IMR-90 (cell line): Measurements from ENCODE around the gene KPNA3. TPM values are rescaled to one million over a fixed set of nuclear protein-coding genes. Genes with fewer than 3 reads are reported as not detected.

Experiments
- ATAC-seq: fragments of 200-7000 bp; cut with Tn5 transposase; 2 replicates; pipeline ENCODE4 v1.9.1; 2020; ENCODE audit warnings: low read depth, mild to moderate bottlenecking, moderate library complexity
- BruUV-seq: library from RNA; stranded (reverse); fragments of 400-500 nt; replicated peaks from 2 replicates; lab custom pipeline; 2021; lab: Mats Ljungman, UMichigan
- CTCF ChIA-PET: fragments of 300-600 bp; formaldehyde crosslinking; extraction: SDS; loops from one replicate; lab custom pipeline; 2021; ENCODE audit warnings: antibody characterized with exemption; lab: Yijun Ruan, JAX
- POLR2A ChIA-PET: fragments of 300-600 bp; sonication (Branson Sonifier 250); formaldehyde crosslinking; loops from one replicate; lab custom pipeline; 2022; ENCODE audit warnings: antibody characterized with exemption; ENCODE audit not compliant: unreplicated experiment; lab: Charles Lee
- DNase-seq: peaks from one replicate; pipeline ENCODE4 v3.0.0; 2013
- H2AFZ ChIP-seq: replicated peaks from 2 replicates; pipeline ENCODE3; 2013; ENCODE audit warnings: low read length, mild to moderate bottlenecking; ENCODE audit not compliant: poor library complexity
- H2AK5ac ChIP-seq: 2 replicates; pipeline ENCODE4 v1.6.1; 2013; ENCODE audit warnings: low read depth, low read length, inconsistent platforms
- H2AK9ac ChIP-seq: replicated peaks from 2 replicates; pipeline ENCODE3; 2013; ENCODE audit warnings: mild to moderate bottlenecking, low read depth, low read length, moderate library complexity; ENCODE audit not compliant: poor library complexity
- H2BK120ac ChIP-seq: 2 replicates; pipeline ENCODE4 v1.6.1; 2013; ENCODE audit warnings: low read depth, low read length, inconsistent platforms
- H2BK15ac ChIP-seq: 3 replicates; pipeline ENCODE4 v1.6.1; 2013; ENCODE audit warnings: low read depth, low read length, inconsistent platforms
- H2BK20ac ChIP-seq: 2 replicates; pipeline ENCODE4 v1.6.1; 2013; ENCODE audit warnings: low read depth, mild to moderate bottlenecking, inconsistent platforms, low read length, moderate library complexity
- H2BK5ac ChIP-seq: 2 replicates; pipeline ENCODE4 v1.6.1; 2013; ENCODE audit warnings: mild to moderate bottlenecking, low read depth, low read length, inconsistent platforms; ENCODE audit not compliant: poor library complexity, severe bottlenecking
- H3K14ac ChIP-seq: replicated peaks from 2 replicates; pipeline ENCODE4 v1.6.1; 2013; ENCODE audit warnings: low read depth, low read length, inconsistent platforms
- H3K18ac ChIP-seq: 2 replicates; pipeline ENCODE4 v1.6.1; 2013; ENCODE audit warnings: low read depth, low read length, control low read depth
- H3K23ac ChIP-seq: 2 replicates; pipeline ENCODE4 v1.6.1; 2013; ENCODE audit warnings: low read depth, low read length, inconsistent platforms
- H3K27ac ChIP-seq: 2 replicates; pipeline ENCODE4 v1.5.1; 2013; ENCODE audit warnings: mild to moderate bottlenecking, control low read depth, low read length; ENCODE audit not compliant: insufficient read depth
- H3K27me3 ChIP-seq: 2 replicates; pipeline ENCODE4 v1.6.1; 2013; ENCODE audit warnings: low read length; ENCODE audit not compliant: control insufficient read depth, insufficient read depth
- H3K36me3 ChIP-seq: 2 replicates; pipeline ENCODE4 v1.6.1; 2013; ENCODE audit warnings: low read length, mixed read lengths; ENCODE audit not compliant: control insufficient read depth, insufficient read depth
- H3K4ac ChIP-seq: 2 replicates; pipeline ENCODE4 v1.6.1; 2013; ENCODE audit warnings: low read depth, low read length, inconsistent platforms
- H3K4me1 ChIP-seq: 2 replicates; pipeline ENCODE4 v1.6.1; 2013; ENCODE audit warnings: low read length, mixed read lengths; ENCODE audit not compliant: control insufficient read depth, insufficient read depth
- H3K4me2 ChIP-seq: 2 replicates; pipeline ENCODE4 v1.6.1; 2013; ENCODE audit warnings: low read depth, mild to moderate bottlenecking, control low read depth, low read length, moderate library complexity
- H3K4me3 ChIP-seq: 2 replicates; pipeline ENCODE4 v1.5.1; 2013; ENCODE audit warnings: low read depth, mild to moderate bottlenecking, control low read depth, low read length, moderate library complexity; ENCODE audit not compliant: insufficient read depth
- H3K56ac ChIP-seq: 2 replicates; pipeline ENCODE4 v1.6.1; 2013; ENCODE audit warnings: low read length, inconsistent platforms; ENCODE audit not compliant: insufficient read depth; ENCODE audit errors: extremely low read depth
- H3K79me1 ChIP-seq, 2 experiments: 2 replicates each; pipeline ENCODE4 v1.6.1; 2013; ENCODE audit warnings: low read length in 2 of 2, inconsistent platforms in 1 of 2, low read depth in 1 of 2
- H3K9ac ChIP-seq: 2 replicates; pipeline ENCODE4 v1.6.1; 2013; ENCODE audit warnings: low read depth, low read length, control low read depth
- H3K9me1 ChIP-seq: 2 replicates; pipeline ENCODE4 v1.6.1; 2013; ENCODE audit warnings: low read length, inconsistent platforms; ENCODE audit not compliant: insufficient read depth
- H3K9me3 ChIP-seq: 2 replicates; pipeline ENCODE4 v1.6.1; 2013; ENCODE audit warnings: low read length; ENCODE audit not compliant: control insufficient read depth, insufficient read depth
- H4K20me1 ChIP-seq: 2 replicates; pipeline ENCODE4 v1.6.1; 2013; ENCODE audit warnings: low read length, inconsistent platforms; ENCODE audit not compliant: insufficient read depth
- H4K5ac ChIP-seq: 2 replicates; pipeline ENCODE4 v1.6.1; 2013; ENCODE audit warnings: mild to moderate bottlenecking, low read depth, low read length, control low read depth
- H4K8ac ChIP-seq, 2 experiments: 2 replicates each; pipeline ENCODE4 v1.6.1; 2013; ENCODE audit warnings: low read depth in 2 of 2, low read length in 2 of 2, control low read depth in 1 of 2, inconsistent platforms in 1 of 2
- H4K91ac ChIP-seq: 2 replicates; pipeline ENCODE4 v1.6.1; 2013; ENCODE audit warnings: low read depth, low read length, inconsistent platforms; ENCODE audit not compliant: insufficient read depth
- BHLHE40 ChIP-seq: fragments of 150-350 bp; IDR thresholded peaks from 2 replicates; pipeline ENCODE4 v1.6.1; 2016; ENCODE audit warnings: mild to moderate bottlenecking, low read depth, low read length
- CEBPB ChIP-seq: IDR thresholded peaks from 2 replicates; pipeline ENCODE4 v1.6.1; 2012; ENCODE audit warnings: low read depth, low read length, improper control_type of control experiment
- CHD1 ChIP-seq: IDR thresholded peaks from 2 replicates; pipeline ENCODE4 v1.6.1; 2012; ENCODE audit warnings: low read depth, low read length, improper control_type of control experiment
- FOS ChIP-seq: fragments of 150-350 bp; IDR thresholded peaks from 2 replicates; pipeline ENCODE4 v1.6.1; 2016; ENCODE audit warnings: low read depth, low read length
- MAFK ChIP-seq: IDR thresholded peaks from 2 replicates; pipeline ENCODE4 v1.6.1; 2012; ENCODE audit warnings: low read depth, low read length, improper control_type of control experiment
- MAZ ChIP-seq: IDR thresholded peaks from 2 replicates; pipeline ENCODE4 v1.6.1; 2012; ENCODE audit warnings: low read depth, mild to moderate bottlenecking, low read length, improper control_type of control experiment, moderate library complexity, borderline replicate concordance
- MXI1 ChIP-seq: IDR thresholded peaks from 2 replicates; pipeline ENCODE4 v1.6.1; 2012; ENCODE audit warnings: low read depth, mild to moderate bottlenecking, low read length, moderate library complexity, borderline replicate concordance
- NFE2L2 ChIP-seq: fragments of 150-350 bp; IDR thresholded peaks from 2 replicates; pipeline ENCODE4 v1.6.1; 2016; ENCODE audit warnings: low read depth, mild to moderate bottlenecking, low read length
- POLR2A ChIP-seq: IDR thresholded peaks from 2 replicates; pipeline ENCODE4 v1.6.1; 2012; ENCODE audit warnings: mild to moderate bottlenecking, low read depth, low read length
- RAD21 ChIP-seq: IDR thresholded peaks from 2 replicates; pipeline ENCODE4 v1.6.1; 2012; ENCODE audit warnings: low read length, improper control_type of control experiment
- RCOR1 ChIP-seq: IDR thresholded peaks from 2 replicates; pipeline ENCODE4 v1.6.1; 2012; ENCODE audit warnings: mild to moderate bottlenecking, low read length, improper control_type of control experiment; ENCODE audit not compliant: insufficient replicate concordance
- RFX5 ChIP-seq: IDR thresholded peaks from 2 replicates; pipeline ENCODE4 v1.8.0; 2012; ENCODE audit warnings: low read depth, mild to moderate bottlenecking, low read length, moderate library complexity
- WGBS, 2 experiments: methylation state at CpG; one replicate each; pipeline versions ENCODE4 v1.1.5 to v1.1.7; 2013; ENCODE audit warnings: missing lambda C conversion rate in 2 of 2; ENCODE audit not compliant: insufficient read length in 1 of 2; ENCODE audit errors: extremely low coverage in 2 of 2; 5-methylcytosine and 5-hydroxymethylcytosine counted together
- dilution Hi-C: fragments of 300-500 bp; cut with HindIII; formaldehyde crosslinking; loops from one replicate; pipeline ENCODE4 v1.14.3; 2018; ENCODE audit warnings: low sequenced_read_pairs; ENCODE audit not compliant: unreplicated experiment
- in situ Hi-C: fragments of 300-500 bp; cut with MboI; formaldehyde crosslinking; loops from 3 replicates; pipeline ENCODE4 v1.14.3; 2019; ENCODE audit warnings: low sequenced_read_pairs, inconsistent platforms, mixed read lengths
- intact Hi-C: fragments of 100-400 bp; cut with micrococcal nuclease; formaldehyde crosslinking; loops from 2 replicates; pipeline ENCODE4 v1.10.0; 2022
- polyA plus RNA-seq, 3 experiments: library from polyadenylated mRNA; depleted of rRNA; stranded (reverse); fragments of >200 nt; gene quantifications; 2 replicates each; pipeline ENCODE4 v1.2.3, GENCODE V29; 2012; ENCODE audit warnings: low replicate concordance in 1 of 3
- total RNA-seq: library from RNA; depleted of rRNA; stranded (reverse); fragments of >200 nt; gene quantifications from 2 replicates; pipeline ENCODE4 v1.2.3, GENCODE V29; 2012
- TF ChIP-seq, protein P1 (sequence below): conservative IDR thresholded peaks from 2 replicates; pipeline ENCODE4 v1.5.1; 2012; ENCODE audit warnings: mild to moderate bottlenecking, low read depth, low read length, improper control_type of control experiment
- TF ChIP-seq, protein P2 (sequence below): fragments of 150-350 bp; IDR thresholded peaks from 2 replicates; pipeline ENCODE4 v1.6.1; 2016; ENCODE audit warnings: low read depth, mild to moderate bottlenecking, low read length, moderate library complexity, borderline replicate concordance

KPNA3 gene
- total and polyA plus RNA-seq, 2 of the 4 experiments (the other 2 are of a cell fraction), result 25.3 to 48.6 TPM

DNA sequence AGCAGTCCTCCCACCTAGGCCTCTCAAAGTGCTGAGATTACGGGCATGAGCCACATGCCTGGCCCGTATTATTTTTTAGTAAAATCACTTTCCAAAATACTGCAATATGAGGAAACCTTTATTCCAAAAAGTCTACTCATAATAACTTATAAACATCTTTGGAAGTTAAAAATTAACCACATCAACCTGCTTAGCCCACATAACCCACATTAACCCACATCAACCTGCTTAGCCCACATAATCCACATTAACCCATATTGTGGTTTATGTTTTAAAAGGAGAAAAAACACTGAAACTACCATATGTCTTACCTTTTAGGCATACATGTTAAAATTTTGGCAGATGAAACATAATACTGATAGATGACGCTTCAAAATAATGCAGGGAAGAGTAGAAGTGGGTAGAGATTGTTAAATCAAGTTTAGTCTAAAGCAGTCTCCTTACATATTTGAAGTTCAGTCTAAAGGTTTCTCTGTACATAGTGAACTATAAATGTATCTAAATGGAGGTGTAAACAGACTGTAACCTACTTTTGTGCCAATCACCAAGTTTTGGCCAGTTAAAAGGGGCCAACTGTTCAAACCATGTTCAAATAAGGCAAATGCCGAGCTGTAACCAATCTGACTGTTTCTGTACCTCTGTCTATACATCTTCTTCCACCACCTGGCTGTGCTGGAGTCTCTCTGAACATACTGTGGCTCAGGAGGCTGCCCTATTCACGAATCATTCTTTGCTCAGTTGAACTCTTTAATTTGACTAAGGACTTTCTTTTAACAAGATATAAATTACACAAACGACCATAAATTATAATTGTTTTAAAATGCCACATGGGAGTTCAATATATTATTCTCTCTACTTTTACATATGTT is 14.5 kb downstream of the KPNA3 start:
- H2AFZ ChIP-seq, result no peak overlapping the region
- no peak overlapping the region for H2BK20ac ChIP-seq
- peaks cover 24% of the 10 kb centered on the region for H3K9me1 ChIP-seq
- in situ Hi-C loops, result no loop called here
- DNase-seq, result no peak
- H4K5ac ChIP-seq, result no peak overlapping the region
- H3K9me3 ChIP-seq, result no peaks in the 10 kb centered on the region
- H3K4me2 ChIP-seq, result no peak overlapping the region
- 80% methylated on average over 2 of the region's 6 CpGs; no CpG with 5 or more reads in 1 of the 2 experiments for WGBS, 2 experiments
- CTCF ChIA-PET, result interaction anchor here (0.7 kb wide), 1 partner anchor 1168 kb away, joined by 3 read pairs; no protein-coding TSS in a partner anchor
- no peak overlapping the region for H2BK15ac ChIP-seq
- no peaks in the 10 kb centered on the region; the same call in 1 of the 2 replicates for H3K36me3 ChIP-seq
- no peak overlapping the region for H2BK5ac ChIP-seq
- no peak for ATAC-seq
- no peak overlapping the region for H3K56ac ChIP-seq
- no peak overlapping the region for H3K4ac ChIP-seq
- H3K23ac ChIP-seq, result 0 out of 2 replicates have a peak overlapping the region, but pooled peaks have one; percentile 27
- H4K8ac ChIP-seq, result no peak overlapping the region
- H3K27me3 ChIP-seq, result no peaks in the 10 kb centered on the region
- no peak overlapping the region for H2BK120ac ChIP-seq
- peaks cover 6% of the 10 kb centered on the region for H3K4me1 ChIP-seq
- no peak overlapping the region for H3K27ac ChIP-seq
- no peak overlapping the region for H3K4me3 ChIP-seq
- H3K79me1 ChIP-seq, result peaks cover 25 to 86% of the 10 kb centered on the region in 2 experiments
- peak overlapping the region; percentile 35; the same call in 1 of the 2 replicates for H2AK5ac ChIP-seq
- H4K91ac ChIP-seq, result no peak overlapping the region
- no peak overlapping the region for H3K18ac ChIP-seq
- H3K9ac ChIP-seq, result no peak overlapping the region
- no peak overlapping the region for H3K14ac ChIP-seq
- dilution Hi-C loops, result no loop called here
- BruUV-seq, result no TSS peak
- H2AK9ac ChIP-seq, result no peak overlapping the region
- intact Hi-C loops, result loop anchor here (2.0 kb wide), 1 partner anchor 13 kb away; no protein-coding TSS in a partner anchor
- H4K20me1 ChIP-seq, result peaks cover 85% of the 10 kb centered on the region
- POLR2A ChIA-PET, result interaction anchor here (0.6 kb wide), 1 partner anchor 13 kb away, joined by 6 read pairs; no protein-coding TSS in a partner anchor
- TF ChIP-seq MAFK, result no peak
- no peak for TF ChIP-seq RCOR1
- TF ChIP-seq FOS, result no peak
- TF ChIP-seq, protein P1, sequence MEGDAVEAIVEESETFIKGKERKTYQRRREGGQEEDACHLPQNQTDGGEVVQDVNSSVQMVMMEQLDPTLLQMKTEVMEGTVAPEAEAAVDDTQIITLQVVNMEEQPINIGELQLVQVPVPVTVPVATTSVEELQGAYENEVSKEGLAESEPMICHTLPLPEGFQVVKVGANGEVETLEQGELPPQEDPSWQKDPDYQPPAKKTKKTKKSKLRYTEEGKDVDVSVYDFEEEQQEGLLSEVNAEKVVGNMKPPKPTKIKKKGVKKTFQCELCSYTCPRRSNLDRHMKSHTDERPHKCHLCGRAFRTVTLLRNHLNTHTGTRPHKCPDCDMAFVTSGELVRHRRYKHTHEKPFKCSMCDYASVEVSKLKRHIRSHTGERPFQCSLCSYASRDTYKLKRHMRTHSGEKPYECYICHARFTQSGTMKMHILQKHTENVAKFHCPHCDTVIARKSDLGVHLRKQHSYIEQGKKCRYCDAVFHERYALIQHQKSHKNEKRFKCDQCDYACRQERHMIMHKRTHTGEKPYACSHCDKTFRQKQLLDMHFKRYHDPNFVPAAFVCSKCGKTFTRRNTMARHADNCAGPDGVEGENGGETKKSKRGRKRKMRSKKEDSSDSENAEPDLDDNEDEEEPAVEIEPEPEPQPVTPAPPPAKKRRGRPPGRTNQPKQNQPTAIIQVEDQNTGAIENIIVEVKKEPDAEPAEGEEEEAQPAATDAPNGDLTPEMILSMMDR, result no peak
- no peak for TF ChIP-seq MXI1
- no peak for TF ChIP-seq CEBPB
- TF ChIP-seq BHLHE40, result no peak
- no peak for TF ChIP-seq RAD21
- no peak for TF ChIP-seq CHD1
- TF ChIP-seq POLR2A, result no peak
- TF ChIP-seq NFE2L2, result no peak
- no peak for TF ChIP-seq RFX5
- TF ChIP-seq, protein P2, sequence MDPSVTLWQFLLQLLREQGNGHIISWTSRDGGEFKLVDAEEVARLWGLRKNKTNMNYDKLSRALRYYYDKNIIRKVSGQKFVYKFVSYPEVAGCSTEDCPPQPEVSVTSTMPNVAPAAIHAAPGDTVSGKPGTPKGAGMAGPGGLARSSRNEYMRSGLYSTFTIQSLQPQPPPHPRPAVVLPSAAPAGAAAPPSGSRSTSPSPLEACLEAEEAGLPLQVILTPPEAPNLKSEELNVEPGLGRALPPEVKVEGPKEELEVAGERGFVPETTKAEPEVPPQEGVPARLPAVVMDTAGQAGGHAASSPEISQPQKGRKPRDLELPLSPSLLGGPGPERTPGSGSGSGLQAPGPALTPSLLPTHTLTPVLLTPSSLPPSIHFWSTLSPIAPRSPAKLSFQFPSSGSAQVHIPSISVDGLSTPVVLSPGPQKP, result no peak
- TF ChIP-seq MAZ, result no peak
